Kasumi-1 (cell line): ENCODE data around the gene ARCN1.
A peak's percentile ranks its signal among the peaks of the same experiment; 100 is the strongest.

ENCODE experiments used
- DNase-seq, 2 experiments: peaks; one replicate each; lab custom pipeline; 2025; lab: John Stamatoyannopoulos, UW

Gene ARCN1

GRCh38 chr11:118636569-118637290 is 64.5 kb downstream of the ARCN1 start:
- peak in 1 of 2 experiments; percentile 7 for DNase-seq

DNA sequence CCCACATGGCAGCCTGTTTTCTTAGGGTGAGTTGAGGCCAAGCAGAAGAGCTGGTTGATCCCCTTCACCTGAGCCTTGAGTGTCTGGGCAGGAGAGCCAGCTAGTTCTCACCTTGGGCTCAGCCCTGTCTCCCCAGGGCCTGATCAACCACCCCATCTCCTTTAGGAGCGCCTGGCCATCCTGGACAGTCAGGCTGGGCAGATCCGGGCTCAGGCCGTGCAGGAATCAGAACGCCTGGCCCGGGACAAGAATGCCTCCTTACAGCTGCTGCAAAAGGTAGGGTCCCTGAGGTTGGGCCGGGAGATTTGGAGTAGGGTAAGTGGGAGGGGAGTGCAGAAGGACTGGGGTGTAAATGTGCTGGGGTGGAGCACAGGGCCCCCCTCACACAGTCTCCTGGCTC is 66.5 kb downstream of the ARCN1 start:
- no peak for DNase-seq

DNA sequence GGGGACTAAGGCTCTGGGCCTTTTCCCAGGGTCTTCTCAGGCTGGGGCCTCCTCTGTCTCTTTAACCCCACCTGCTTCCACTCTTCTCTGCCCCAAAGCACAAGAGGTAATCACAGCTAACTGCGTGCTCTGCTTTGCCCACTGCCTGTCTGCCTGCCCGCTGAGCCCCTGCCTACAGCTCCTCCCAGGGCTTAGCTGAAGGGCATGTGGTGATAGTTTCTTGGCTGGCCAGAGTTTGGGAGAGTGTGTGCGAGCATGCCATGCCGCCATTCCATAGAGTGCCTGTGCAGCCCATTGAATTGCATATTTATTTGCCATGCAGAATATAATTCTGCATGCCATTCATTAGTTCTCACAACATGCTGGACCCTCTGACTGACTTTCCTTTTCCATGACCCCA is 67.7 kb downstream of the ARCN1 start:
- no peak for DNase-seq

- no peak for DNase-seq
Observed at GRCh38 chr11:118640332-118641154, 68.3 kb downstream of the ARCN1 start.

- DNase-seq, result no peak
Observed at GRCh38 chr11:118641397-118642019, 69.3 kb downstream of the ARCN1 start.

- DNase-seq, result no peak
Observed at GRCh38 chr11:118643142-118643994, 71.2 kb downstream of the ARCN1 start.

DNA sequence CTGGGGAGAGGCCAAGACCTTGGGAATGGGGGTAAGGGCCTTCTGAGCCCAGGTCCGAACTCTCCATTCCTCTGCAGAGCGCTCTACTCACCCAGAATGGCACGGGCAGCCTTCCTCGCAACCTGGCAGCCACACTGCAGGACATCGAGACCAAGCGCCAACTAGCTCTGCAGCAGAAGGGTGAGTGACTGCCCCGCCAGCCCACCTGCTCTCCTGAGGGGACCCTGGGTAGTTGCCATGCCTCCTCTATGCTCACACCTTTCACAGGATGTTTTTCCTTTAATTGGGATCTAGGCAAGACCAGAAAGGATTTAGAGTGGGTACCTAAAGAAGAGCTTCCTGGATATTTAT is 71.8 kb downstream of the ARCN1 start:
- no peak for DNase-seq

GRCh38 chr11:118644496-118644895 is 72.3 kb downstream of the ARCN1 start:
- DNase-seq, result no peak

GRCh38 chr11:118645066-118645715 is 73.0 kb downstream of the ARCN1 start:
- DNase-seq, result no peak

DNA sequence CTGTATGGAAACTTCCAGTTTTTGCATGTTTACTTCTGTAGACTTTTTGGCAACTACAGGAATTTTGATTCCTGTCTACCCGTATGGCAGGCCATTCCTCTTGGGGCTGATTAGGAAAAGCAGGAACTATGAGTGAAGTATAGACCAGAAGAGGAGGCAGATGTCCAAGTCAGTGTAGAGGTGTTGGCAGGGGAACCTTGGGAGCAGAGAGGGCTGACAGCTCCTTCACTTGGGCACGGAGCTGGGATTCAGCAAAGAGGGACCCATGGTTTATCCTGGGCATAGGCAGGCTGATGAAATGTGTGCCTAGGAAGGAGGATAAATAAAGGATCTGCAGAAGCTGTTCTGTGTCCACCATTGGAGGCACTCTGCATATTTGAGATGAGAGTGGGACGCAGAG is 74.2 kb downstream of the ARCN1 start:
- DNase-seq, result no peak

- no peak for DNase-seq
Observed at GRCh38 chr11:118648291-118648690, 76.1 kb downstream of the ARCN1 start.

DNA sequence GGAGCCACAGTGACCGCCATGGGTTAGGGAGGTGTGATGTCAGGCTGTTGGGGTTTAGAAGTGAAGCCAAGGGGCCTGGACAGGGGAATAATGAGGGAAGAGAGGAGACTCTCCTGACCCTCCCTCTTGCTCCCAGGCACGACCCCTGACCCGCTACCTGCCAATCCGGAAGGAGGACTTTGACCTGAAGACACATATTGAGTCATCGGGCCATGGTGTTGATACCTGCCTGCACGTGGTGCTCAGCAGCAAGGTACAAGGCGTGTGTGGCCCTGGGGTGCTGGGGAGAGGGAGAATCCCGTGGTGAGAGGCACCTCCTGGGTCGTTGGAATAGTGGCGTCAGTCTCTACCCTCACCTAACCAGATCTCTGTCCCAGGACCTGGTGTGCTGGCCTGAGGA is 77.7 kb downstream of the ARCN1 start:
- DNase-seq, result no peak

- no peak for DNase-seq
Observed at GRCh38 chr11:118650366-118650765, 78.2 kb downstream of the ARCN1 start.

DNA sequence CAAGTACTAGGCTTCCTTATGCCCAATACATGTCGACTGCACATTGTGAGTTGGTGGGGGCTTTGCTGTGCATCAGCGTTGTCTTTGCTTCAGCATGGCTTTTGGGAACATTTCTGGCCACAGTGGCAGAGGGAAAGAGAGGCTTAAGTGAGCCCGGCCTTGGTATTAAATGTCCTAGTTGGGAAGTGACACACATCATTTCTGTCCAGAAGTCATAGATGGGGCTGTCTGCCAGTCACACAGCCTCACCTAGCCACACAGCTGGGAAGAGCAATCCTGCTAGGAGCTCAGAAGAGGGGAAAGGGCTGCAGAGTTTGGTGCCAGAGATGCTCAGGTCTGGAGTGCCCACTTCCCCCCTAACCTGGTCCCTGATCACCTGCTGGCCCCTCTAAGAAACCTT is 79.6 kb downstream of the ARCN1 start:
- no peak for DNase-seq
